OCI-LY3 (cell line): Measurements from ENCODE around the gene LRBA.

Experiments
- H2AFZ ChIP-seq: fragments of 200-600, 300-600 bp; shearing (Covaris generic); 2 replicates; pipeline ENCODE4 v1.6.0; 2014; ENCODE audit warnings: antibody characterized with exemption, low read depth, low read length
- H3K27ac ChIP-seq: fragments of 200-600, 300-600 bp; sonication (generic); 2 replicates; pipeline ENCODE4 v1.5.1; 2014; ENCODE audit warnings: mild to moderate bottlenecking, low read length, moderate library complexity, mixed read lengths
- H3K27me3 ChIP-seq: fragments of 200-600, 300-600 bp; sonication (generic); 2 replicates; pipeline ENCODE4 v1.6.1; 2014; ENCODE audit warnings: low read depth, low read length, mixed read lengths
- H3K36me3 ChIP-seq: fragments of 200-600, 300-600 bp; sonication (generic); replicated peaks from 2 replicates; pipeline ENCODE3; 2014; ENCODE audit warnings: low read depth, low read length, mixed read lengths
- H3K4me1 ChIP-seq: fragments of 300-600, 200-600 bp; sonication (generic); 2 replicates; pipeline ENCODE4 v1.6.1; 2014; ENCODE audit warnings: low read length, mixed read lengths
- H3K4me2 ChIP-seq: fragments of 200-600, 300-600 bp; sonication (generic); 2 replicates; pipeline ENCODE4 v1.6.1; 2014; ENCODE audit warnings: low read length, mixed read lengths
- H3K4me3 ChIP-seq: fragments of 300-600, 200-600 bp; sonication (generic); 2 replicates; pipeline ENCODE4 v1.5.1; 2014; ENCODE audit warnings: antibody characterized with exemption, mild to moderate bottlenecking, low read length, moderate library complexity
- H3K79me2 ChIP-seq: fragments of 300-600, 200-600 bp; shearing (Covaris generic); 2 replicates; pipeline ENCODE4 v1.6.1; 2014; ENCODE audit warnings: mild to moderate bottlenecking, low read length, mixed read lengths
- H3K9ac ChIP-seq: fragments of 300-600, 200-600 bp; shearing (Covaris generic); 2 replicates; pipeline ENCODE4 v1.6.0; 2014; ENCODE audit warnings: mild to moderate bottlenecking, low read length, moderate library complexity
- H3K9me3 ChIP-seq: fragments of 200-600, 300-600 bp; shearing (Covaris generic); 2 replicates; pipeline ENCODE4 v1.6.1; 2014; ENCODE audit warnings: low read length, mixed read lengths; ENCODE audit not compliant: insufficient read depth
- H4K20me1 ChIP-seq: fragments of 200-600, 300-600 bp; sonication (generic); 2 replicates; pipeline ENCODE4 v1.6.1; 2016; ENCODE audit warnings: low read length, mixed read lengths; ENCODE audit not compliant: insufficient read depth
- EZH2phosphoT487 ChIP-seq: fragments of 200-600 bp; shearing (Covaris generic); IDR thresholded peaks from 2 replicates; pipeline ENCODE4 v1.6.1; 2018; ENCODE audit warnings: antibody characterized with exemption, mixed run types, low read depth
- TF ChIP-seq, protein P1 (sequence below): fragments of 200-600, 300-600 bp; sonication (generic); IDR thresholded peaks from 2 replicates; pipeline ENCODE4 v1.5.1; 2014; ENCODE audit warnings: antibody characterized with exemption, low read length, low read depth

LRBA gene

DNA sequence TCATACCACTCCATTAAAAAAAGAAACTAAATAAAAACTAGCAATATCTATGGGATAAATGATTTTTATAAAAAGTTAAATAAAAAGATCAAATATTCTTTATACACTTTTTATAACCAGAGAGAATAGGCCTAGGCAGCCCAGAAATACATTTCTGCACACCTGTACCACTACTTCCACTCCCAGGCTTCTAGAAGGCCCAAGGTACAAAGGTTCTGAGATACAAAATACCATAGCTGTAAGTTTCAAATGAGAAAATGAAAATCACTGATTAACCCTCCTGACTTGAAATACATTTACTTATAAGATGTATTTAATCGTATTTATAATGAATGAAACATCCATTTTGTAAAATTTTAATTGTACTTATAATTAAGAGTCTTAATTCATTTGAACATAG lies 659.7 kb downstream of the LRBA start:
- H3K4me3 ChIP-seq, result no peak overlapping the region
- H2AFZ ChIP-seq, result no peak overlapping the region
- no peaks in the 10 kb centered on the region for H3K79me2 ChIP-seq
- H4K20me1 ChIP-seq, result no peaks in the 10 kb centered on the region
- no peaks in the 10 kb centered on the region for H3K9me3 ChIP-seq
- no peaks in the 10 kb centered on the region for H3K27me3 ChIP-seq
- H3K9ac ChIP-seq, result no peak overlapping the region
- H3K4me2 ChIP-seq, result no peak overlapping the region
- TF ChIP-seq EZH2phosphoT487, result no peak
- TF ChIP-seq, protein P1, sequence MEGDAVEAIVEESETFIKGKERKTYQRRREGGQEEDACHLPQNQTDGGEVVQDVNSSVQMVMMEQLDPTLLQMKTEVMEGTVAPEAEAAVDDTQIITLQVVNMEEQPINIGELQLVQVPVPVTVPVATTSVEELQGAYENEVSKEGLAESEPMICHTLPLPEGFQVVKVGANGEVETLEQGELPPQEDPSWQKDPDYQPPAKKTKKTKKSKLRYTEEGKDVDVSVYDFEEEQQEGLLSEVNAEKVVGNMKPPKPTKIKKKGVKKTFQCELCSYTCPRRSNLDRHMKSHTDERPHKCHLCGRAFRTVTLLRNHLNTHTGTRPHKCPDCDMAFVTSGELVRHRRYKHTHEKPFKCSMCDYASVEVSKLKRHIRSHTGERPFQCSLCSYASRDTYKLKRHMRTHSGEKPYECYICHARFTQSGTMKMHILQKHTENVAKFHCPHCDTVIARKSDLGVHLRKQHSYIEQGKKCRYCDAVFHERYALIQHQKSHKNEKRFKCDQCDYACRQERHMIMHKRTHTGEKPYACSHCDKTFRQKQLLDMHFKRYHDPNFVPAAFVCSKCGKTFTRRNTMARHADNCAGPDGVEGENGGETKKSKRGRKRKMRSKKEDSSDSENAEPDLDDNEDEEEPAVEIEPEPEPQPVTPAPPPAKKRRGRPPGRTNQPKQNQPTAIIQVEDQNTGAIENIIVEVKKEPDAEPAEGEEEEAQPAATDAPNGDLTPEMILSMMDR, result no peak
- no peak overlapping the region for H3K27ac ChIP-seq
- H3K4me1 ChIP-seq, result no peaks in the 10 kb centered on the region
- H3K36me3 ChIP-seq, result no peaks in the 10 kb centered on the region

DNA sequence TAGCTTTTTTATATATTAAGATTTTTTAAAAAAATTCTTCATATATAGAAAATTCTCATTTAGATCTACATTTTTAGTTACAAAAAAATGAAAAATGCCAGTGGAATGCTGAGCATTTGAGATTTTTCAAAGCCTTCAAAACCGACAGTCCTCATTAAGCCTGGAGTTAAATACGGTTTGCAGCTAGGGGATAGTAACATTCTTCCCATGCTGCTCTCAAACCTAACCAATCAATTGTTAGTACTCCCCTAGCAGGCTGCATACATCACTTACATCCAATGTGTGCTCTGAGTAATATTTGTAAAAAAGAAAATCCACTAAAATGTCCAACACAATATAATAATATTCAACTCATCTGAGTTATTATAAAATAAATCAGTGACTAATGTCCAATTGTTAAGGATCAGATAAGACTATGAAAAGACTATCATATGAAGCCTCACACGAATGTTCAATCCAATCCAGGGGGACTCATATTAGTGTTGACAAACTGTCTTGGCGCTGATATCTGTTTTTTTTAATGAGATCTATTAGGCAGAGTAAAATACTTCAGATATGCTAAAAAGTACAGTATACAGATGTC lies 660.8 kb downstream of the LRBA start:
- no peaks in the 10 kb centered on the region for H3K9me3 ChIP-seq
- no peaks in the 10 kb centered on the region for H4K20me1 ChIP-seq
- TF ChIP-seq, protein P1, result no peak
- no peak for TF ChIP-seq EZH2phosphoT487
- no peak overlapping the region for H3K9ac ChIP-seq
- H3K4me2 ChIP-seq, result no peak overlapping the region
- H3K4me1 ChIP-seq, result peaks cover 3% of the 10 kb centered on the region; the same call in 1 of the 2 replicates
- no peaks in the 10 kb centered on the region for H3K36me3 ChIP-seq
- no peak overlapping the region for H2AFZ ChIP-seq
- no peaks in the 10 kb centered on the region for H3K79me2 ChIP-seq
- H3K27me3 ChIP-seq, result no peaks in the 10 kb centered on the region
- H3K27ac ChIP-seq, result no peak overlapping the region
- H3K4me3 ChIP-seq, result no peak overlapping the region

DNA sequence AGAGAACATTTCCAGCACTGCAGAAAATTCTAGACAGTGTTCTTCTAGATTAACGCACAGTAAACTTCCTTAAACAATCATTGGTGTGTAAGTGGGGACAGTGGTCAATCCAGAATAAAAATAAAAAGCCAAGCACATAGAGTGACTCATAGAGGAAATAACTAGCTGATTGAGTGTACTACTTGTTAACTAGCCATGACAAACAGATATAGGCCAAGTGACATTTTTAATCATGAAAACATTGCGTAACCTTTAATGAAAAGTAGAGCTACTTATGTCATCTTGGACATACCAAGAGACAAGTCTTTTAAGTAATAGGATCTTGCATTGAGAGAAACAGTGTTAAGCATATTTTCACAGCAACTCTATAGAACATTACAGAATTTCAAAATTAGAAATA lies 667.0 kb downstream of the LRBA start:
- Histone ChIP-seq H3K27me3 (no peaks in the 10 kb centered on the region), H3K4me1 (peaks cover 3% of the 10 kb centered on the region; the same call in 1 of the 2 replicates), H4K20me1 (no peaks in the 10 kb centered on the region), H3K9ac (no peak overlapping the region), H2AFZ (no peak overlapping the region), H3K4me2 (no peak overlapping the region), H3K4me3 (no peak overlapping the region), H3K36me3 (no peaks in the 10 kb centered on the region), H3K27ac (no peak overlapping the region), H3K79me2 (no peaks in the 10 kb centered on the region), H3K9me3 (no peaks in the 10 kb centered on the region)
- TF ChIP-seq EZH2phosphoT487, result no peak
- TF ChIP-seq, protein P1, result no peak

DNA sequence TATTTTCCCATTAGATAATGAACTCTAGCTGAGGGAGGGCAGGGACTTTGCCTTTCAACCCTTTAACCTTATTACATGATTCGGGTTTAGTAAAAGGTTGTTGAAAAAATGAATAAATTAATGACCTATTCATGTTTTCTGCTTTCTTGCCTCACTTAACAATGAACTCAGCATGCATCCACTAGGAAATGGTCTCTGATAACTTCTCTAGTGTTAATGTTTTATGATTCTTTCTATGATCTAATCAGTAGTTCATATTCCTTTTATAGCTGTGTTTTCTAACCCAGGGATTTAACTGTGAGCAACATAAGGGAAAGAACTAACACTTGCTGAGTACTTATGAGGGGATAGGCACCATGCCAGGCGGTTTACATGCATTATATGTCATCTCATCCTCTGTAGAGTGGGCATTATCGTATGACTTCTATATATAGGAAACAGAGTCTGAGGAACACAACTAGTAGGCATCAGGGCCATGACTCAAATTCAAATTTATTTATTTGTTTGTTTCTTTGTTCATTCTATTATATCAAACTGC lies 669.8 kb downstream of the LRBA start:
- peaks cover 13% of the 10 kb centered on the region for H3K4me1 ChIP-seq
- no peak overlapping the region for H3K27ac ChIP-seq
- H3K36me3 ChIP-seq, result no peaks in the 10 kb centered on the region
- TF ChIP-seq EZH2phosphoT487, result no peak
- TF ChIP-seq, protein P1, result no peak
- H3K4me3 ChIP-seq, result no peak overlapping the region
- H3K79me2 ChIP-seq, result no peaks in the 10 kb centered on the region
- H3K27me3 ChIP-seq, result no peaks in the 10 kb centered on the region
- no peak overlapping the region for H2AFZ ChIP-seq
- no peak overlapping the region for H3K4me2 ChIP-seq
- H3K9me3 ChIP-seq, result no peaks in the 10 kb centered on the region
- H4K20me1 ChIP-seq, result no peaks in the 10 kb centered on the region
- no peak overlapping the region for H3K9ac ChIP-seq
